HepG2 (cell line): ENCODE data around the gene AGAP1. TPM values are rescaled to one million over a fixed set of nuclear protein-coding genes. Genes with fewer than 3 reads are reported as not detected.

Source experiments
- FLYWCH1 ChIP-seq: sonication (generic); formaldehyde crosslinking; IDR thresholded peaks from 2 replicates; pipeline ENCODE4 v1.8.1; 2023; ENCODE audit warnings: mild to moderate bottlenecking, missing genetic modification reagents
- KDM5A ChIP-seq: fragments of 200-600 bp; sonication (generic); IDR thresholded peaks from 2 replicates; pipeline ENCODE4 v1.7.0; 2018; ENCODE audit warnings: antibody characterized with exemption, mild to moderate bottlenecking, low read length, borderline replicate concordance
- MAFF ChIP-seq: IDR thresholded peaks from 2 replicates; pipeline ENCODE4 v1.6.1; 2011; ENCODE audit warnings: low read depth, low read length, improper control_type of control experiment
- MBNL3 ChIP-seq: fragments of 250-450 bp; sonication (Bioruptor Pico); conservative IDR thresholded peaks from 2 replicates; pipeline ENCODE4 v1.8.0; 2022; ENCODE audit warnings: mild to moderate bottlenecking, inconsistent platforms
- NFRKB ChIP-seq: fragments of 450-650 bp; IDR thresholded peaks from 2 replicates; pipeline ENCODE4 v1.6.1; 2017
- TIGD3 ChIP-seq: sonication (generic); formaldehyde crosslinking; IDR thresholded peaks from 2 replicates; pipeline ENCODE4 v1.5.1; 2020; ENCODE audit warnings: mild to moderate bottlenecking, missing genetic modification reagents, borderline replicate concordance
- polyA plus RNA-seq, 8 experiments: library from polyadenylated mRNA; depleted of rRNA in 3 of 8; stranded (reverse) in 7 of 8; unstranded in 1 of 8; fragments of >200 nt; fragmentation: Illumina TruSeq in 4 of 8; extraction: Trizol in 4 of 8; gene quantifications; 2 replicates each; pipeline versions ENCODE4 v1.2.1 to v1.2.3, GENCODE V29; 2011 to 2016; ENCODE audit warnings: low read depth in 4 of 8, missing spikeins in 1 of 8, mixed read lengths in 1 of 8; ENCODE audit not compliant: insufficient read depth in 1 of 8
- total RNA-seq, 5 experiments: library from RNA; depleted of rRNA; stranded (reverse); fragments of >200 nt; fragmentation: Illumina TruSeq; extraction: Trizol; gene quantifications; 2 replicates each; pipeline ENCODE4 v1.2.3, GENCODE V29; 2016; ENCODE audit warnings: low read depth in 1 of 5
- TF ChIP-seq, protein P1 (sequence below): sonication (generic); formaldehyde crosslinking; IDR thresholded peaks from 2 replicates; pipeline ENCODE4 v1.4.0; 2020; ENCODE audit warnings: missing genetic modification reagents

AGAP1 gene
- total and polyA plus RNA-seq, 2 of the 13 experiments (the other 11 are each of a cell fraction or from before 2014, with no cell fraction given): 21.2 to 32.7 TPM

GRCh38 chr2:235618039-235618438 is 124.2 kb downstream of the AGAP1 start (continued):
- TF ChIP-seq MBNL3 (CRISPR knock-in tag) (no peak), NFRKB (no peak), FLYWCH1 (CRISPR knock-in tag) (no peak), MAFF (no peak), KDM5A (no peak), TIGD3 (CRISPR knock-in tag) (no peak)
- TF ChIP-seq, protein P1, sequence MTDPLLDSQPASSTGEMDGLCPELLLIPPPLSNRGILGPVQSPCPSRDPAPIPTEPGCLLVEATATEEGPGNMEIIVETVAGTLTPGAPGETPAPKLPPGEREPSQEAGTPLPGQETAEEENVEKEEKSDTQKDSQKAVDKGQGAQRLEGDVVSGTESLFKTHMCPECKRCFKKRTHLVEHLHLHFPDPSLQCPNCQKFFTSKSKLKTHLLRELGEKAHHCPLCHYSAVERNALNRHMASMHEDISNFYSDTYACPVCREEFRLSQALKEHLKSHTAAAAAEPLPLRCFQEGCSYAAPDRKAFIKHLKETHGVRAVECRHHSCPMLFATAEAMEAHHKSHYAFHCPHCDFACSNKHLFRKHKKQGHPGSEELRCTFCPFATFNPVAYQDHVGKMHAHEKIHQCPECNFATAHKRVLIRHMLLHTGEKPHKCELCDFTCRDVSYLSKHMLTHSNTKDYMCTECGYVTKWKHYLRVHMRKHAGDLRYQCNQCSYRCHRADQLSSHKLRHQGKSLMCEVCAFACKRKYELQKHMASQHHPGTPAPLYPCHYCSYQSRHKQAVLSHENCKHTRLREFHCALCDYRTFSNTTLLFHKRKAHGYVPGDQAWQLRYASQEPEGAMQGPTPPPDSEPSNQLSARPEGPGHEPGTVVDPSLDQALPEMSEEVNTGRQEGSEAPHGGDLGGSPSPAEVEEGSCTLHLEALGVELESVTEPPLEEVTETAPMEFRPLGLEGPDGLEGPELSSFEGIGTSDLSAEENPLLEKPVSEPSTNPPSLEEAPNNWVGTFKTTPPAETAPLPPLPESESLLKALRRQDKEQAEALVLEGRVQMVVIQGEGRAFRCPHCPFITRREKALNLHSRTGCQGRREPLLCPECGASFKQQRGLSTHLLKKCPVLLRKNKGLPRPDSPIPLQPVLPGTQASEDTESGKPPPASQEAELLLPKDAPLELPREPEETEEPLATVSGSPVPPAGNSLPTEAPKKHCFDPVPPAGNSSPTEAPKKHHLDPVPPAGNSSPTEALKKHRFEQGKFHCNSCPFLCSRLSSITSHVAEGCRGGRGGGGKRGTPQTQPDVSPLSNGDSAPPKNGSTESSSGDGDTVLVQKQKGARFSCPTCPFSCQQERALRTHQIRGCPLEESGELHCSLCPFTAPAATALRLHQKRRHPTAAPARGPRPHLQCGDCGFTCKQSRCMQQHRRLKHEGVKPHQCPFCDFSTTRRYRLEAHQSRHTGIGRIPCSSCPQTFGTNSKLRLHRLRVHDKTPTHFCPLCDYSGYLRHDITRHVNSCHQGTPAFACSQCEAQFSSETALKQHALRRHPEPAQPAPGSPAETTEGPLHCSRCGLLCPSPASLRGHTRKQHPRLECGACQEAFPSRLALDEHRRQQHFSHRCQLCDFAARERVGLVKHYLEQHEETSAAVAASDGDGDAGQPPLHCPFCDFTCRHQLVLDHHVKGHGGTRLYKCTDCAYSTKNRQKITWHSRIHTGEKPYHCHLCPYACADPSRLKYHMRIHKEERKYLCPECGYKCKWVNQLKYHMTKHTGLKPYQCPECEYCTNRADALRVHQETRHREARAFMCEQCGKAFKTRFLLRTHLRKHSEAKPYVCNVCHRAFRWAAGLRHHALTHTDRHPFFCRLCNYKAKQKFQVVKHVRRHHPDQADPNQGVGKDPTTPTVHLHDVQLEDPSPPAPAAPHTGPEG (CRISPR knock-in tag): no peak
